ENCODE results near the gene CFAP70.

CFAP70 gene

GRCh38 chr10:73310475-73310874 lies 48.2 kb downstream of the CFAP70 start:
- TF ChIP-seq ZBTB7A (IDR thresholded peaks at IDR 0.05; ENCODE audit: low read depth) (no peak), TEAD4 (IDR thresholded peaks at IDR 0.05) (no peak), FOXM1 (IDR thresholded peaks at IDR 0.05; ENCODE audit: borderline replicate concordance, low read depth) (no peak), TAF1 (IDR thresholded peaks at IDR 0.05; ENCODE audit: low read depth) (no peak)
- TF ChIP-seq, protein P1, sequence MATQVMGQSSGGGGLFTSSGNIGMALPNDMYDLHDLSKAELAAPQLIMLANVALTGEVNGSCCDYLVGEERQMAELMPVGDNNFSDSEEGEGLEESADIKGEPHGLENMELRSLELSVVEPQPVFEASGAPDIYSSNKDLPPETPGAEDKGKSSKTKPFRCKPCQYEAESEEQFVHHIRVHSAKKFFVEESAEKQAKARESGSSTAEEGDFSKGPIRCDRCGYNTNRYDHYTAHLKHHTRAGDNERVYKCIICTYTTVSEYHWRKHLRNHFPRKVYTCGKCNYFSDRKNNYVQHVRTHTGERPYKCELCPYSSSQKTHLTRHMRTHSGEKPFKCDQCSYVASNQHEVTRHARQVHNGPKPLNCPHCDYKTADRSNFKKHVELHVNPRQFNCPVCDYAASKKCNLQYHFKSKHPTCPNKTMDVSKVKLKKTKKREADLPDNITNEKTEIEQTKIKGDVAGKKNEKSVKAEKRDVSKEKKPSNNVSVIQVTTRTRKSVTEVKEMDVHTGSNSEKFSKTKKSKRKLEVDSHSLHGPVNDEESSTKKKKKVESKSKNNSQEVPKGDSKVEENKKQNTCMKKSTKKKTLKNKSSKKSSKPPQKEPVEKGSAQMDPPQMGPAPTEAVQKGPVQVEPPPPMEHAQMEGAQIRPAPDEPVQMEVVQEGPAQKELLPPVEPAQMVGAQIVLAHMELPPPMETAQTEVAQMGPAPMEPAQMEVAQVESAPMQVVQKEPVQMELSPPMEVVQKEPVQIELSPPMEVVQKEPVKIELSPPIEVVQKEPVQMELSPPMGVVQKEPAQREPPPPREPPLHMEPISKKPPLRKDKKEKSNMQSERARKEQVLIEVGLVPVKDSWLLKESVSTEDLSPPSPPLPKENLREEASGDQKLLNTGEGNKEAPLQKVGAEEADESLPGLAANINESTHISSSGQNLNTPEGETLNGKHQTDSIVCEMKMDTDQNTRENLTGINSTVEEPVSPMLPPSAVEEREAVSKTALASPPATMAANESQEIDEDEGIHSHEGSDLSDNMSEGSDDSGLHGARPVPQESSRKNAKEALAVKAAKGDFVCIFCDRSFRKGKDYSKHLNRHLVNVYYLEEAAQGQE (IDR thresholded peaks at IDR 0.05; ENCODE audit: low read depth): peak; percentile 68
- TF ChIP-seq, protein P2, sequence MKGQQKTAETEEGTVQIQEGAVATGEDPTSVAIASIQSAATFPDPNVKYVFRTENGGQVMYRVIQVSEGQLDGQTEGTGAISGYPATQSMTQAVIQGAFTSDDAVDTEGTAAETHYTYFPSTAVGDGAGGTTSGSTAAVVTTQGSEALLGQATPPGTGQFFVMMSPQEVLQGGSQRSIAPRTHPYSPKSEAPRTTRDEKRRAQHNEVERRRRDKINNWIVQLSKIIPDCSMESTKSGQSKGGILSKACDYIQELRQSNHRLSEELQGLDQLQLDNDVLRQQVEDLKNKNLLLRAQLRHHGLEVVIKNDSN (IDR thresholded peaks at IDR 0.05): no peak

GRCh38 chr10:73307203-73307800 lies 51.4 kb downstream of the CFAP70 start:
- TF ChIP-seq CREB1 (IDR thresholded peaks at IDR 0.05; ENCODE audit: low read depth): no peak
- TF ChIP-seq YY1 (IDR thresholded peaks at IDR 0.05; ENCODE audit: low read depth): no peak
- TF ChIP-seq TCF12 (IDR thresholded peaks at IDR 0.05; ENCODE audit: low read depth): no peak
- no peak for TF ChIP-seq ZBTB7A (IDR thresholded peaks at IDR 0.05; ENCODE audit: low read depth)
- no peak for TF ChIP-seq MAX (IDR thresholded peaks at IDR 0.05)
- TF ChIP-seq TAF1 (IDR thresholded peaks at IDR 0.05; ENCODE audit: low read depth): no peak
- TF ChIP-seq RAD21 (IDR thresholded peaks at IDR 0.05; ENCODE audit: low read depth): no peak
- no peak for TF ChIP-seq EP300 (IDR thresholded peaks at IDR 0.05; ENCODE audit: borderline replicate concordance)
- TF ChIP-seq CEBPB (IDR thresholded peaks at IDR 0.05): no peak

GRCh38 chr10:73306171-73306708 lies 52.4 kb downstream of the CFAP70 start:
- TF ChIP-seq RAD21 (IDR thresholded peaks at IDR 0.05; ENCODE audit: low read depth) (no peak), EP300 (IDR thresholded peaks at IDR 0.05; ENCODE audit: borderline replicate concordance) (no peak), ZBTB7A (IDR thresholded peaks at IDR 0.05; ENCODE audit: low read depth) (no peak), FOXM1 (IDR thresholded peaks at IDR 0.05; ENCODE audit: borderline replicate concordance, low read depth) (no peak), CEBPB (IDR thresholded peaks at IDR 0.05) (no peak), TCF12 (IDR thresholded peaks at IDR 0.05; ENCODE audit: low read depth) (no peak), NFIC (IDR thresholded peaks at IDR 0.05) (no peak), MAX (IDR thresholded peaks at IDR 0.05) (no peak), TAF1 (IDR thresholded peaks at IDR 0.05; ENCODE audit: low read depth) (no peak), YY1 (IDR thresholded peaks at IDR 0.05; ENCODE audit: low read depth) (no peak), TEAD4 (IDR thresholded peaks at IDR 0.05) (no peak), EGR1 (IDR thresholded peaks at IDR 0.05) (no peak), CREB1 (IDR thresholded peaks at IDR 0.05; ENCODE audit: low read depth) (no peak)
- TF ChIP-seq, protein P1 (IDR thresholded peaks at IDR 0.05; ENCODE audit: low read depth): no peak
- TF ChIP-seq, protein P2 (IDR thresholded peaks at IDR 0.05): no peak

DNA sequence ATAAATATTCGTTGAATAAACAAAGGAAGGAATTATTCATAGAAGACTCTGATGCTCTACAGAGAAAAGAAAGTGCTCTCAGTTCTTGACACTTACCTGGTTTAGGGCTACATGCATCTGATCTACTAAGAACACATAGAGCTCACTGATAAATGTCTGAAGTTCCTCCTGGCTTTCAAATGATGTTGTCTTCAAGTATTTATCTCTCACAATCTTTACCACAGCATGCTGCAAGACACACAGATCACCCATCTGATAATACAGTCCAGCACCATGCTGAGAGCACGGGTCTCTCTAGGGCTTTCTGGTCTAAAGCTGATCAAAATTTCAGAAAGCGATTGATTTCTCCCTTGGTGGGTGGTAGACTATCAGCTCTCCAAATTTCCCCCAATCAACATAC lies 61.7 kb downstream of the CFAP70 start:
- no peak for TF ChIP-seq CEBPB (IDR thresholded peaks at IDR 0.05)
- no peak for TF ChIP-seq CREB1 (IDR thresholded peaks at IDR 0.05; ENCODE audit: low read depth)
- no peak for TF ChIP-seq RAD21 (IDR thresholded peaks at IDR 0.05; ENCODE audit: low read depth)
- no peak for TF ChIP-seq TEAD4 (IDR thresholded peaks at IDR 0.05)
- TF ChIP-seq, protein P1 (IDR thresholded peaks at IDR 0.05; ENCODE audit: low read depth): no peak
- TF ChIP-seq EP300 (IDR thresholded peaks at IDR 0.05; ENCODE audit: borderline replicate concordance): no peak
- no peak for TF ChIP-seq MAX (IDR thresholded peaks at IDR 0.05)
- no peak for TF ChIP-seq NFIC (IDR thresholded peaks at IDR 0.05)
- TF ChIP-seq, protein P2 (IDR thresholded peaks at IDR 0.05): no peak
- TF ChIP-seq EGR1 (IDR thresholded peaks at IDR 0.05): no peak
- TF ChIP-seq YY1 (IDR thresholded peaks at IDR 0.05; ENCODE audit: low read depth): no peak
- no peak for TF ChIP-seq FOXM1 (IDR thresholded peaks at IDR 0.05; ENCODE audit: borderline replicate concordance, low read depth)
- TF ChIP-seq ZBTB7A (IDR thresholded peaks at IDR 0.05; ENCODE audit: low read depth): no peak
- TF ChIP-seq TCF12 (IDR thresholded peaks at IDR 0.05; ENCODE audit: low read depth): no peak
- no peak for TF ChIP-seq TAF1 (IDR thresholded peaks at IDR 0.05; ENCODE audit: low read depth)
